Neural progenitor cell (in vitro differentiated cells): Measurements from ENCODE around the gene BRD8. TPM values are rescaled to one million over a fixed set of nuclear protein-coding genes. Genes with fewer than 3 reads are reported as not detected.
A peak's percentile ranks its signal among the peaks of the same experiment; 100 is the strongest.

ENCODE experiments used
- DNase-seq: peaks from one replicate; pipeline ENCODE4 v3.0.0-alpha.2; 2016; ENCODE audit warnings: low spot score
- H2AFZ ChIP-seq: fragments of 200-600 bp; sonication (generic); replicated peaks from 2 replicates; pipeline ENCODE4 v1.6.1; 2016; ENCODE audit warnings: antibody characterized with exemption
- H3F3A ChIP-seq: fragments of 200-600 bp; sonication (generic); 2 replicates; pipeline ENCODE4 v1.6.1; 2016; ENCODE audit warnings: antibody characterized with exemption, low read depth
- H3K27ac ChIP-seq: fragments of 200-600 bp; sonication (generic); 2 replicates; pipeline ENCODE4 v1.5.1; 2016; ENCODE audit warnings: mild to moderate bottlenecking
- H3K27me3 ChIP-seq: fragments of 200-600 bp; sonication (generic); 2 replicates; pipeline ENCODE4 v1.6.1; 2016; ENCODE audit warnings: mild to moderate bottlenecking, moderate library complexity
- H3K36me3 ChIP-seq: fragments of 200-600 bp; sonication (generic); 2 replicates; pipeline ENCODE4 v1.5.1; 2016
- H3K4me1 ChIP-seq: fragments of 200-600 bp; sonication (generic); 2 replicates; pipeline ENCODE4 v1.6.1; 2016; ENCODE audit warnings: mixed run types
- H3K4me2 ChIP-seq: fragments of 200-600 bp; sonication (generic); 2 replicates; pipeline ENCODE4 v1.6.1; 2016
- H3K4me3 ChIP-seq: fragments of 200-600 bp; sonication (generic); 2 replicates; pipeline ENCODE4 v1.5.1; 2016
- H3K79me2 ChIP-seq: fragments of 200-600 bp; sonication (generic); 2 replicates; pipeline ENCODE4 v1.6.1; 2016; ENCODE audit warnings: low read depth
- H3K9ac ChIP-seq: fragments of 200-600 bp; sonication (generic); 2 replicates; pipeline ENCODE4 v1.6.1; 2016
- H3K9me3 ChIP-seq: fragments of 200-600 bp; sonication (generic); 2 replicates; pipeline ENCODE4 v1.5.1; 2016; ENCODE audit warnings: low read depth
- H4K20me1 ChIP-seq: fragments of 200-600 bp; sonication (generic); 2 replicates; pipeline ENCODE4 v1.6.1; 2016; ENCODE audit warnings: low read depth
- H3K27ac Mint-ChIP-seq: 3 replicates; pipeline ENCODE4 v1.8.0; 2021; ENCODE audit warnings: mixed read lengths
- H3K27me3 Mint-ChIP-seq: 2 replicates; pipeline ENCODE4 v1.8.0; 2022; ENCODE audit warnings: low read depth, mild to moderate bottlenecking, inconsistent platforms, moderate library complexity, mixed read lengths; ENCODE audit not compliant: insufficient read depth
- H3K36me3 Mint-ChIP-seq: 3 replicates; pipeline ENCODE4 v1.8.0; 2021; ENCODE audit warnings: mixed read lengths
- H3K4me1 Mint-ChIP-seq: 3 replicates; pipeline ENCODE4 v1.8.0; 2021; ENCODE audit warnings: mixed read lengths
- H3K4me3 Mint-ChIP-seq: 3 replicates; pipeline ENCODE4 v1.8.0; 2021; ENCODE audit warnings: mild to moderate bottlenecking, moderate library complexity, mixed read lengths
- H3K9me3 Mint-ChIP-seq: 3 replicates; pipeline ENCODE4 v1.8.0; 2020; ENCODE audit warnings: mixed read lengths
- CTCF ChIP-seq: fragments of 200-600 bp; sonication (generic); IDR thresholded peaks from 2 replicates; pipeline ENCODE4 v1.5.1; 2017; ENCODE audit warnings: antibody characterized with exemption, mild to moderate bottlenecking
- EZH2 ChIP-seq: fragments of 200-600 bp; sonication (generic); IDR thresholded peaks from 2 replicates; pipeline ENCODE4 v1.6.1; 2017; ENCODE audit warnings: antibody characterized with exemption, mild to moderate bottlenecking, moderate library complexity
- EZH2phosphoT487 ChIP-seq: fragments of 200-600 bp; sonication (generic); IDR thresholded peaks from 2 replicates; pipeline ENCODE4 v1.6.1; 2017; ENCODE audit warnings: antibody characterized with exemption
- total RNA-seq: library from RNA; depleted of rRNA; stranded (reverse); fragments of >200 nt; gene quantifications from 2 replicates; pipeline ENCODE4 v1.2.3, GENCODE V29; 2015; ENCODE audit warnings: low replicate concordance

The BRD8 gene
- total RNA-seq, 1 donor from 2014 or later = 150 TPM

GRCh38 chr5:138102454-138103318 is 75.7 kb downstream of the BRD8 start:
- no peak overlapping the region for H3K9ac ChIP-seq
- Mint-ChIP-seq H3K4me3 (no peak overlapping the region), H3K27me3 (no peaks in the 10 kb centered on the region), H3K4me1 (peaks cover 19% of the 10 kb centered on the region), H3K9me3 (no peaks in the 10 kb centered on the region), H3K27ac (no peak overlapping the region), H3K36me3 (no peaks in the 10 kb centered on the region)
- no peaks in the 10 kb centered on the region for H3K36me3 ChIP-seq
- no peak overlapping the region for H3K4me2 ChIP-seq
- H3K9me3 ChIP-seq = no peaks in the 10 kb centered on the region
- TF ChIP-seq EZH2 (no peak), CTCF (no peak), EZH2phosphoT487 (no peak)
- no peaks in the 10 kb centered on the region for H3K79me2 ChIP-seq
- no peaks in the 10 kb centered on the region for H3K27me3 ChIP-seq
- no peaks in the 10 kb centered on the region for H3F3A ChIP-seq
- H3K4me3 ChIP-seq = no peak overlapping the region
- H3K27ac ChIP-seq = no peak overlapping the region
- peaks cover 6% of the 10 kb centered on the region for H3K4me1 ChIP-seq
- H2AFZ ChIP-seq = no peak overlapping the region
- DNase-seq = no peak
- H4K20me1 ChIP-seq = no peaks in the 10 kb centered on the region

- H3K4me3 Mint-ChIP-seq = no peak overlapping the region
These were observed 81.2 kb downstream of the BRD8 start for GRCh38 chr5:138096997-138097828.

GRCh38 chr5:138096363-138096762 is 82.1 kb downstream of the BRD8 start:
- no peak overlapping the region for H3K4me2 ChIP-seq
- H3K9me3 ChIP-seq = no peaks in the 10 kb centered on the region
- H3K4me1 Mint-ChIP-seq = peaks cover 16% of the 10 kb centered on the region
- H3K9me3 Mint-ChIP-seq = no peaks in the 10 kb centered on the region
- DNase-seq = no peak
- H3K4me1 ChIP-seq = peaks cover 15% of the 10 kb centered on the region
- no peak overlapping the region for H2AFZ ChIP-seq
- H4K20me1 ChIP-seq = no peaks in the 10 kb centered on the region
- peaks cover 3% of the 10 kb centered on the region for H3K27me3 Mint-ChIP-seq
- peaks cover 5% of the 10 kb centered on the region for H3F3A ChIP-seq
- TF ChIP-seq EZH2phosphoT487 = no peak
- TF ChIP-seq CTCF = no peak
- no peak for TF ChIP-seq EZH2
- H3K9ac ChIP-seq = no peak overlapping the region
- H3K27me3 ChIP-seq = peaks cover 19% of the 10 kb centered on the region
- H3K27ac Mint-ChIP-seq = no peak overlapping the region
- H3K27ac ChIP-seq = no peak overlapping the region
- H3K36me3 Mint-ChIP-seq = no peaks in the 10 kb centered on the region
- no peak overlapping the region for H3K4me3 Mint-ChIP-seq
- no peaks in the 10 kb centered on the region for H3K79me2 ChIP-seq
- no peaks in the 10 kb centered on the region for H3K36me3 ChIP-seq
- no peak overlapping the region for H3K4me3 ChIP-seq

More at GRCh38 chr5:138096997-138097828, 81.2 kb downstream of the BRD8 start:
- Histone ChIP-seq H3K79me2 (no peaks in the 10 kb centered on the region), H3K4me1 (peaks cover 15% of the 10 kb centered on the region), H2AFZ (no peak overlapping the region), H3K9ac (no peak overlapping the region), H3F3A (peaks cover 5% of the 10 kb centered on the region), H3K9me3 (no peaks in the 10 kb centered on the region), H3K4me2 (no peak overlapping the region), H3K27ac (no peak overlapping the region), H3K27me3 (peaks cover 19% of the 10 kb centered on the region), H4K20me1 (no peaks in the 10 kb centered on the region), H3K4me3 (no peak overlapping the region), H3K36me3 (no peaks in the 10 kb centered on the region)
- no peaks in the 10 kb centered on the region for H3K36me3 Mint-ChIP-seq
- peaks cover 3% of the 10 kb centered on the region for H3K27me3 Mint-ChIP-seq
- peak overlapping the region; percentile 47 for H3K27ac Mint-ChIP-seq
- peaks cover 18% of the 10 kb centered on the region for H3K4me1 Mint-ChIP-seq
- H3K9me3 Mint-ChIP-seq = no peaks in the 10 kb centered on the region
- TF ChIP-seq EZH2phosphoT487 (no peak), CTCF (no peak), EZH2 (no peak)
- no peak for DNase-seq
